ENCODE results near the gene NPPB. TPM values are rescaled to one million over a fixed set of nuclear protein-coding genes. Genes with fewer than 3 reads are reported as not detected.
A peak's percentile ranks its signal among the peaks of the same experiment; 100 is the strongest.

The NPPB gene
- not detected in 2 replicates for total RNA-seq (2011; cell fraction: chromatin; rRNA removed; ENCODE audit: low replicate concordance)
- not detected in 2 replicates for total RNA-seq (2011; cell fraction: nucleolus; rRNA removed)
- not detected in 2 replicates for total RNA-seq (2011; cell fraction: nucleoplasm; rRNA removed)
- total RNA-seq (2014; rRNA removed): not detected in 2 replicates
- total RNA-seq (2014; rRNA removed; fragmentation: Illumina TruSeq; extraction: Trizol): not detected in 2 replicates
- total RNA-seq (2015; rRNA removed; fragmentation: Illumina TruSeq; extraction: Trizol): not detected in 2 replicates
- total RNA-seq (2021): not detected in 2 replicates
- not detected in 2 replicates for polyA plus RNA-seq (2011; rRNA removed)
- not detected in 2 replicates for polyA plus RNA-seq (2011; cell fraction: cytosol; rRNA removed)
- polyA plus RNA-seq (2011; cell fraction: nucleus; rRNA removed): not detected in 2 replicates
- polyA plus RNA-seq (2012): not detected in 2 replicates
- polyA plus RNA-seq (2014; fragmentation: Illumina TruSeq; extraction: Trizol): not detected in 2 replicates
- not detected for polyA plus RNA-seq (2014; fragmentation: Nextera tagmentation; extraction: Ambion mirVana)
- polyA plus RNA-seq (2014; rRNA removed): not detected in 2 replicates
- polyA minus RNA-seq (2011; rRNA and poly(A)+ RNA removed): not detected in 2 replicates
- not detected in 2 replicates for polyA minus RNA-seq (2011; cell fraction: cytosol; rRNA and poly(A)+ RNA removed)
- not detected in 2 replicates for polyA minus RNA-seq (2011; cell fraction: nucleus; rRNA and poly(A)+ RNA removed)
- Bru-seq, nascent RNA: not detected
- not detected for BruChase-seq, experiment 1, labeled RNA remaining after a 2-hour chase
- BruChase-seq, experiment 2, labeled RNA remaining after a 6-hour chase: not detected
- long read RNA-seq, experiment 1: 0 reads
- long read RNA-seq, experiment 2: 0 reads
- long read RNA-seq, experiment 3: 0 reads

DNA sequence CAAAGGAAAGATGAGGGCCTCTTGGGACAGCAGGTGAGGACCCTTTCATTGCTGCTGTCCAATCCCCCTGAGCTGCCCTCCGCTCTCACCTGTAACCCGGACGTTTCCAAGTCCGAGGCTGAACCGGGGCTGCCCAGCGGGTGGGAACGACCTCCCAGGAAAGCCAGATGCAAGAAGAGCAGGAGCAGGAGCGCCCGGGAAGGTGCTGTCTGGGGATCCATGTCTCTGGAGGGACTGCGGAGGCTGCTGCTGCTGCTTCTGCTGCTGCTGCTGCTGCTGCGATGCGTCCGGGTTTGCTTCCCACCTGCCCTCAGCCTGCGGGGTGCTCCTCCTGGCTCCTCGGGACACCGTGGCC is at the start of gene NPPB:
TSS of gene NPPB (minus strand) at position 333 of the 355 bp plus-strand sequence. CDS start at position 221, 112 bp downstream.
- Histone ChIP-seq H3K79me2 (ENCODE audit: control insufficient read depth, insufficient read depth, low read length) (no peaks in the 10 kb centered on the region), H3K9me3 (replicated peaks; ENCODE audit: control insufficient read depth, insufficient read depth, low read depth, low read length) (no peaks in the 10 kb centered on the region), H3K4me1 (replicated peaks in 1 of 2; ENCODE audit: control insufficient read depth in 2 of 2, insufficient read depth in 2 of 2, low read length in 2 of 2) (peaks cover 0 to 10% of the 10 kb centered on the region in 2 experiments; a peak in 2 of 5 replicates), H3K27ac (ENCODE audit: extremely low read depth, low read depth, low read length) (no peak within 1 kb of the TSS), H4K20me1 (replicated peaks; ENCODE audit: control insufficient read depth, insufficient read depth, low read length) (peaks cover 16% of the 10 kb centered on the region), H3K27me3 (ENCODE audit: control insufficient read depth in 2 of 2, insufficient read depth in 2 of 2, low read length in 2 of 2) (peaks cover 40 to 43% of the 10 kb centered on the region in 2 experiments; a peak in 4 of 5 replicates), H3K36me3 (ENCODE audit: control insufficient read depth, insufficient read depth, low read length) (no peaks in the 10 kb centered on the region), H3K4me2 (ENCODE audit: insufficient read depth, low read length) (no peak within 1 kb of the TSS), H3K9me1 (ENCODE audit: control insufficient read depth, insufficient read depth, low read length) (no peaks in the 10 kb centered on the region), H3K4me3 (no peak within 1 kb of the TSS), H3K9ac (ENCODE audit: insufficient read depth in 1 of 2, low read depth in 2 of 2, low read length in 2 of 2) (no peak within 1 kb of the TSS), H2AFZ (ENCODE audit: low read depth, low read length) (no peak within 1 kb of the TSS)
- POLR2A ChIA-PET: interaction anchor here (0.6 to 1.6 kb wide), 4 partner anchors 11 to 51 kb away, joined by 3 to 17 read pairs (median 4); partner anchors contain the start of gene NPPA
- CTCF ChIA-PET (ENCODE audit: low intra/inter-chr PET ratio): no interaction called here
- in situ Hi-C loops (cut with MboI): no loop called here
- WGBS (ENCODE audit: insufficient coverage, low coverage, missing lambda C conversion rate): 12% methylated on average over 16 of the region's 16 CpGs
- intact Hi-C loops (cut with micrococcal nuclease): no loop called here
- TF ChIP-seq ZC3H4 (CRISPR knock-in tag; IDR thresholded peaks at IDR 0.05; ENCODE audit: borderline replicate concordance) (0 out of 2 replicates have a peak, but pooled peaks have one; percentile 22), KDM2B (CRISPR knock-in tag; IDR thresholded peaks at IDR 0.05) (no peak)
- FAIRE-seq: no peak
- no TSS peak for BruUV-seq (replicated peaks)
- ATAC-seq: no peak; the same call in 2 of the 3 replicates
- no peak for DNase-seq (ENCODE audit: extremely low read depth in 1 of 4, low spot score in 3 of 4)

All from K562 (cell line).